ENCODE results near the gene ATP5PO.

GRCh38 chr21:33945652-33946270 is 30.2 kb upstream of the ATP5PO start:
- TF ChIP-seq CTCF (IDR thresholded peaks at IDR 0.05; ENCODE audit: poor library complexity) (no peak), EZH2 (IDR thresholded peaks at IDR 0.05; ENCODE audit: borderline replicate concordance) (no peak), EZH2phosphoT487 (IDR thresholded peaks at IDR 0.05; ENCODE audit: low read depth, severe bottlenecking, unreplicated experiment) (no peak)

All from hepatocyte (in vitro differentiated cells).